SU-DHL-6 (cell line): ENCODE results near the gene SART3.

ENCODE experiments used
- H2AFZ ChIP-seq: fragments of 200-600 bp; sonication (generic); 2 replicates; pipeline ENCODE4 v1.6.1; 2014; ENCODE audit warnings: low read depth, mild to moderate bottlenecking, moderate library complexity, mixed read lengths, antibody characterized with exemption, low read length; ENCODE audit not compliant: severe bottlenecking
- H3F3A ChIP-seq: fragments of 200-600 bp; shearing (Covaris generic); 2 replicates; pipeline ENCODE4 v1.6.0; 2016; ENCODE audit warnings: antibody characterized with exemption, mild to moderate bottlenecking; ENCODE audit not compliant: insufficient read depth
- H3K27ac ChIP-seq: fragments of 200-600 bp; sonication (generic); 2 replicates; pipeline ENCODE4 v1.5.1; 2016; ENCODE audit warnings: low read depth, mild to moderate bottlenecking, low read length, moderate library complexity, mixed read lengths
- H3K27me3 ChIP-seq: fragments of 200-600 bp; sonication (generic), shearing (Covaris generic); 2 replicates; pipeline ENCODE4 v1.6.0; 2014; ENCODE audit warnings: mild to moderate bottlenecking, low read length
- H3K36me3 ChIP-seq: fragments of 200-600 bp; sonication (generic); 2 replicates; pipeline ENCODE4 v1.6.1; 2014; ENCODE audit warnings: mild to moderate bottlenecking, low read length, mixed read lengths
- H3K4me2 ChIP-seq: fragments of 300-600, 200-600 bp; shearing (Covaris generic), sonication (generic); 2 replicates; pipeline ENCODE4 v1.6.0; 2014; ENCODE audit warnings: low read length, low read depth, mild to moderate bottlenecking; ENCODE audit not compliant: poor library complexity, severe bottlenecking
- H3K4me3 ChIP-seq: fragments of 200-600 bp; sonication (generic); 2 replicates; pipeline ENCODE4 v1.5.1; 2014; ENCODE audit warnings: antibody characterized with exemption, low read length, mild to moderate bottlenecking, mixed read lengths; ENCODE audit not compliant: insufficient read depth, poor library complexity, severe bottlenecking
- H3K79me2 ChIP-seq: fragments of 200-600 bp; sonication (generic); 2 replicates; pipeline ENCODE4 v1.6.1; 2014; ENCODE audit warnings: mild to moderate bottlenecking, low read length, moderate library complexity; ENCODE audit not compliant: insufficient read depth
- H3K9ac ChIP-seq: fragments of 200-600 bp; sonication (generic); 2 replicates; pipeline ENCODE4 v1.7.0; 2014; ENCODE audit warnings: mild to moderate bottlenecking, low read length
- H3K9me2 ChIP-seq: fragments of 200-600 bp; sonication (generic); replicated peaks from 2 replicates; pipeline ENCODE4 v1.6.1; 2014; ENCODE audit warnings: low read length; ENCODE audit not compliant: insufficient read depth
- H3K9me3 ChIP-seq: fragments of 200-600 bp; sonication (generic); 2 replicates; pipeline ENCODE4 v1.6.1; 2014; ENCODE audit warnings: low read length, mixed read lengths; ENCODE audit not compliant: insufficient read depth
- H4K20me1 ChIP-seq: fragments of 200-600 bp; sonication (generic); 2 replicates; pipeline ENCODE4 v1.6.1; 2014; ENCODE audit warnings: low read depth, mild to moderate bottlenecking, antibody characterized with exemption, low read length, moderate library complexity, mixed read lengths
- CTCF ChIP-seq: fragments of 200-600 bp; sonication (generic); IDR thresholded peaks from one replicate; pipeline ENCODE4 v1.5.1; 2017; ENCODE audit warnings: antibody characterized with exemption, mild to moderate bottlenecking, low read length, moderate library complexity; ENCODE audit not compliant: insufficient read depth, poor library complexity, severe bottlenecking
- EZH2phosphoT487 ChIP-seq: fragments of 200-600 bp; sonication (generic), shearing (Covaris generic); conservative IDR thresholded peaks from 2 replicates; pipeline ENCODE4 v1.6.1; 2018; ENCODE audit warnings: mild to moderate bottlenecking, antibody characterized with exemption, low read length, moderate library complexity, mixed read lengths

The SART3 gene

GRCh38 chr12:108604208-108604941, 43.4 kb upstream of the SART3 start:
- Histone ChIP-seq H3K9me3 (no peaks in the 10 kb centered on the region), H3K27me3 (no peaks in the 10 kb centered on the region), H3K27ac (no peak overlapping the region), H2AFZ (no peak overlapping the region), H3F3A (no peaks in the 10 kb centered on the region), H3K4me2 (no peak overlapping the region), H3K9ac (no peak overlapping the region), H4K20me1 (no peaks in the 10 kb centered on the region), H3K4me3 (no peak overlapping the region), H3K9me2 (no peaks in the 10 kb centered on the region), H3K79me2 (no peaks in the 10 kb centered on the region), H3K36me3 (no peaks in the 10 kb centered on the region)
- TF ChIP-seq CTCF: no peak
- TF ChIP-seq EZH2phosphoT487: no peak

GRCh38 chr12:108603743-108604142, 42.8 kb upstream of the SART3 start:
- H4K20me1 ChIP-seq: no peaks in the 10 kb centered on the region
- H3F3A ChIP-seq: no peaks in the 10 kb centered on the region
- H3K36me3 ChIP-seq: no peaks in the 10 kb centered on the region
- H3K9me2 ChIP-seq: no peaks in the 10 kb centered on the region
- no peak overlapping the region for H3K27ac ChIP-seq
- no peaks in the 10 kb centered on the region for H3K27me3 ChIP-seq
- TF ChIP-seq EZH2phosphoT487 (no peak), CTCF (no peak)
- no peak overlapping the region for H3K4me2 ChIP-seq
- no peaks in the 10 kb centered on the region for H3K79me2 ChIP-seq
- no peak overlapping the region for H2AFZ ChIP-seq
- H3K9me3 ChIP-seq: no peaks in the 10 kb centered on the region
- no peak overlapping the region for H3K9ac ChIP-seq
- H3K4me3 ChIP-seq: no peak overlapping the region

GRCh38 chr12:108602976-108603704, 42.2 kb upstream of the SART3 start:
- Histone ChIP-seq H3K9me3 (no peaks in the 10 kb centered on the region), H2AFZ (no peak overlapping the region), H3K27me3 (no peaks in the 10 kb centered on the region), H3K36me3 (no peaks in the 10 kb centered on the region), H3K9ac (no peak overlapping the region), H4K20me1 (no peaks in the 10 kb centered on the region), H3K9me2 (no peaks in the 10 kb centered on the region), H3K27ac (no peak overlapping the region), H3K4me2 (no peak overlapping the region), H3K4me3 (no peak overlapping the region), H3F3A (no peaks in the 10 kb centered on the region), H3K79me2 (no peaks in the 10 kb centered on the region)
- no peak for TF ChIP-seq CTCF
- no peak for TF ChIP-seq EZH2phosphoT487
